Measurements from ENCODE around the gene GEMIN7.

- no peak for TF ChIP-seq TAF1 (IDR thresholded peaks at IDR 0.05; ENCODE audit: low read depth)
- TF ChIP-seq EGR1 (IDR thresholded peaks at IDR 0.05), result no peak
- TF ChIP-seq MAX (IDR thresholded peaks at IDR 0.05), result no peak
- no peak for TF ChIP-seq RAD21 (IDR thresholded peaks at IDR 0.05; ENCODE audit: low read depth)
- TF ChIP-seq REST (IDR thresholded peaks at IDR 0.05; ENCODE audit: low read depth), result no peak
- TF ChIP-seq YY1 (IDR thresholded peaks at IDR 0.05; ENCODE audit: low read depth), result no peak
- no peak for TF ChIP-seq EP300 (IDR thresholded peaks at IDR 0.05; ENCODE audit: borderline replicate concordance)
- TF ChIP-seq USF1 (IDR thresholded peaks at IDR 0.05), result no peak
- no peak for TF ChIP-seq TEAD4 (IDR thresholded peaks at IDR 0.05)
- TF ChIP-seq TCF12 (IDR thresholded peaks at IDR 0.05; ENCODE audit: low read depth), result no peak
- no peak for TF ChIP-seq CREB1 (IDR thresholded peaks at IDR 0.05; ENCODE audit: low read depth)
- TF ChIP-seq ZBTB7A (IDR thresholded peaks at IDR 0.05; ENCODE audit: low read depth), result no peak
- no peak for TF ChIP-seq CEBPB (IDR thresholded peaks at IDR 0.05)
- no peak for TF ChIP-seq FOXM1 (IDR thresholded peaks at IDR 0.05; ENCODE audit: borderline replicate concordance, low read depth)
Measured at GRCh38 chr19:45037393-45038169, 41.5 kb upstream of the GEMIN7 start.
